Mesendoderm (in vitro differentiated cells): ENCODE results near the gene FLT1.

Experiments
- DNase-seq: peaks from one replicate; pipeline ENCODE4 v3.0.0; 2013
- H2AK5ac ChIP-seq: 2 replicates; pipeline ENCODE4 v1.6.1; 2013; ENCODE audit warnings: low read length, inconsistent platforms
- H2BK120ac ChIP-seq: 2 replicates; pipeline ENCODE4 v1.6.1; 2013; ENCODE audit warnings: low read depth, mild to moderate bottlenecking, low read length, moderate library complexity, mixed read lengths
- H2BK15ac ChIP-seq: replicated peaks from 2 replicates; pipeline ENCODE4 v1.6.1; 2013; ENCODE audit warnings: low read depth, mild to moderate bottlenecking, moderate library complexity
- H2BK5ac ChIP-seq: 2 replicates; pipeline ENCODE4 v1.6.1; 2013; ENCODE audit warnings: low read length, inconsistent platforms
- H3K18ac ChIP-seq: 2 replicates; pipeline ENCODE4 v1.6.1; 2013; ENCODE audit warnings: mild to moderate bottlenecking, low read length, mixed read lengths
- H3K23ac ChIP-seq: one replicate; pipeline ENCODE4 v1.6.1; 2013; ENCODE audit warnings: low read length
- H3K27ac ChIP-seq: 2 replicates; pipeline ENCODE4 v1.5.1; 2013; ENCODE audit warnings: low read depth, mild to moderate bottlenecking, inconsistent platforms, low read length, moderate library complexity
- H3K27me3 ChIP-seq: 2 replicates; pipeline ENCODE4 v1.6.1; 2013; ENCODE audit warnings: low read length, control low read depth, mild to moderate bottlenecking, inconsistent platforms; ENCODE audit not compliant: insufficient read depth, poor library complexity
- H3K36me3 ChIP-seq: 2 replicates; pipeline ENCODE4 v1.6.1; 2013; ENCODE audit warnings: low read length, inconsistent platforms; ENCODE audit not compliant: control insufficient read depth, insufficient read depth
- H3K4ac ChIP-seq: one replicate; pipeline ENCODE4 v1.6.1; 2013; ENCODE audit warnings: low read depth, mild to moderate bottlenecking, low read length, moderate library complexity
- H3K4me1 ChIP-seq: 2 replicates; pipeline ENCODE4 v1.6.1; 2013; ENCODE audit warnings: low read depth, low read length, inconsistent platforms; ENCODE audit not compliant: control insufficient read depth
- H3K4me2 ChIP-seq: 2 replicates; pipeline ENCODE4 v1.6.1; 2013; ENCODE audit warnings: low read length
- H3K4me3 ChIP-seq: 2 replicates; pipeline ENCODE4 v1.5.1; 2013; ENCODE audit warnings: mild to moderate bottlenecking, low read length
- H3K56ac ChIP-seq: one replicate; pipeline ENCODE4 v1.6.1; 2013; ENCODE audit warnings: low read length
- H3K79me1 ChIP-seq: 2 replicates; pipeline ENCODE4 v1.6.1; 2013; ENCODE audit warnings: low read length, inconsistent platforms
- H3K79me2 ChIP-seq: 2 replicates; pipeline ENCODE4 v1.6.1; 2013; ENCODE audit warnings: mild to moderate bottlenecking, low read length; ENCODE audit not compliant: control insufficient read depth, insufficient read depth
- H3K9ac ChIP-seq: 2 replicates; pipeline ENCODE4 v1.6.1; 2013; ENCODE audit warnings: low read length, inconsistent platforms
- H4K5ac ChIP-seq: one replicate; pipeline ENCODE4 v1.6.1; 2013; ENCODE audit warnings: low read length
- H4K8ac ChIP-seq: one replicate; pipeline ENCODE4 v1.6.1; 2013; ENCODE audit warnings: low read depth, mild to moderate bottlenecking, control low read depth, low read length, moderate library complexity
- WGBS: extraction: QIAGEN DNeasy Blood & Tissue Kit; methylation state at CpG from one replicate; pipeline ENCODE4 v1.1.7; 2013; ENCODE audit warnings: low lambda C conversion rate, missing lambda C conversion rate; ENCODE audit not compliant: insufficient coverage; ENCODE audit errors: extremely low coverage; 5-methylcytosine and 5-hydroxymethylcytosine counted together

FLT1 gene

DNA sequence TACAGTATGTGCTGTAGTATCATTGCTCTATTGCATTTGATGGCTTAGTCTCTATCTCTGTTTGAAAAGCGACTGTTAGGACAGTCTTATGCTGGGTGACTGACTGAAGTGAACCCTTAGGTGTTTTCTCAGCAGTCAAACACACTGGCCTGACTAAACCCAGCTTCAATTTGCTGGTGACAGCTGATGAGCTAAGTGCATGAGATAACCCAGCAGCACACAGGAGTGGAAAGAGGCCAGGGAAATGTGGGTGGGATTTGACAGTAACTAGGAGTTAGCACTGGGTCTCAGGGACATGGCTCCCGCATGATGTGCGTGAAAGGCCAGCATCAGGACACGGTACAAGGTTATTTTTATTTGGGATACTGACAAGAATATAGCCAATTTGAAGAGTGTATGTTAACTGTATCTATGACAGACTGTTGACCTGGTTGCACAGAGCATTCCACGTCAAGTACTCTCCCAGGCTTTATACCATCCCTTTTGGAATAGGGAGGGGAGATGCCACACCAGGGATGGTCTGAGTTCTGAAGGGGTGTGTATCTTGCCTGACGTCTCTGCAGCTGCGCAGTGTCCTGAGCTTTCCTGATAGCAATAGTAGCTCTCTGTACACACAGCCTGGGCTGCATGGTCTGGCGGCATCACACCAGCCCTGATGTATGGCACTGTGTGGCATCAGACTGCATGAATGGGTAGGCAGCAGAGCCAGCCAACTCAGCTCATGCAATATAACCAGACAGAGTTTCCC, 144.8 kb downstream of the FLT1 start:
- Histone ChIP-seq H3K27me3 (no peaks in the 10 kb centered on the region), H2AK5ac (no peak overlapping the region), H2BK15ac (no peak overlapping the region), H3K79me2 (no peaks in the 10 kb centered on the region), H3K4me2 (no peak overlapping the region), H2BK5ac (no peak overlapping the region), H3K9ac (no peak overlapping the region), H4K8ac (no peak overlapping the region), H2BK120ac (no peak overlapping the region), H3K4me3 (no peak overlapping the region), H3K18ac (no peak overlapping the region), H3K4me1 (peaks cover 5% of the 10 kb centered on the region), H4K5ac (no peak overlapping the region), H3K27ac (no peak overlapping the region), H3K4ac (no peak overlapping the region), H3K56ac (no peak overlapping the region), H3K36me3 (no peaks in the 10 kb centered on the region), H3K79me1 (no peaks in the 10 kb centered on the region), H3K23ac (no peak overlapping the region)
- WGBS = no CpG with 5 or more reads among the region's 8 CpGs
- peak; percentile 43 for DNase-seq

DNA sequence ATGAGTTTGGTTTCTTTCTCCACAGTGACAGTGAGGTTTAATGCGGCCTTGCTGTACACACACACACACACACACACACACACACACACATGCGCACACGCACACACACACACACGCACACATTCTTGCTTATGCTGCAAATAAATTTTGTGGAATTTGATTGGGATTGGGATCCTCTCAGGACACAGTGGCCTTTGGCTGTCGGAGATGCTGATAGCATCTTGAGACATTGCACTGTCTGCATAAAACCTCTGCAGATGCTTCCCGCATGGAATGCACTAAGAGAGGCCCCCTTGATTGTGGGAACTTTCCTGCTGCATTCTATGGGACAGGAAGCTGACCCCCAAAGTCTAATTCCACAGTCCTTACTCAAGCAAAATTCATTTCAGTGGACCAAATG, 145.6 kb downstream of the FLT1 start:
- no peaks in the 10 kb centered on the region for H3K27me3 ChIP-seq
- H3K9ac ChIP-seq = no peak overlapping the region
- H2BK5ac ChIP-seq = no peak overlapping the region
- peaks cover 5% of the 10 kb centered on the region for H3K4me1 ChIP-seq
- no peak overlapping the region for H3K4me3 ChIP-seq
- peak; percentile 55 for DNase-seq
- H2AK5ac ChIP-seq = no peak overlapping the region
- no peak overlapping the region for H2BK15ac ChIP-seq
- no peak overlapping the region for H4K5ac ChIP-seq
- H3K79me1 ChIP-seq = no peaks in the 10 kb centered on the region
- H3K23ac ChIP-seq = no peak overlapping the region
- H3K18ac ChIP-seq = no peak overlapping the region
- peak overlapping the region; percentile 29 for H3K56ac ChIP-seq
- no peak overlapping the region for H3K27ac ChIP-seq
- no peaks in the 10 kb centered on the region for H3K79me2 ChIP-seq
- H3K4ac ChIP-seq = no peak overlapping the region
- no peak overlapping the region for H3K4me2 ChIP-seq
- no CpG with 5 or more reads among the region's 6 CpGs for WGBS
- no peak overlapping the region for H2BK120ac ChIP-seq
- H3K36me3 ChIP-seq = no peaks in the 10 kb centered on the region
- H4K8ac ChIP-seq = no peak overlapping the region

DNA sequence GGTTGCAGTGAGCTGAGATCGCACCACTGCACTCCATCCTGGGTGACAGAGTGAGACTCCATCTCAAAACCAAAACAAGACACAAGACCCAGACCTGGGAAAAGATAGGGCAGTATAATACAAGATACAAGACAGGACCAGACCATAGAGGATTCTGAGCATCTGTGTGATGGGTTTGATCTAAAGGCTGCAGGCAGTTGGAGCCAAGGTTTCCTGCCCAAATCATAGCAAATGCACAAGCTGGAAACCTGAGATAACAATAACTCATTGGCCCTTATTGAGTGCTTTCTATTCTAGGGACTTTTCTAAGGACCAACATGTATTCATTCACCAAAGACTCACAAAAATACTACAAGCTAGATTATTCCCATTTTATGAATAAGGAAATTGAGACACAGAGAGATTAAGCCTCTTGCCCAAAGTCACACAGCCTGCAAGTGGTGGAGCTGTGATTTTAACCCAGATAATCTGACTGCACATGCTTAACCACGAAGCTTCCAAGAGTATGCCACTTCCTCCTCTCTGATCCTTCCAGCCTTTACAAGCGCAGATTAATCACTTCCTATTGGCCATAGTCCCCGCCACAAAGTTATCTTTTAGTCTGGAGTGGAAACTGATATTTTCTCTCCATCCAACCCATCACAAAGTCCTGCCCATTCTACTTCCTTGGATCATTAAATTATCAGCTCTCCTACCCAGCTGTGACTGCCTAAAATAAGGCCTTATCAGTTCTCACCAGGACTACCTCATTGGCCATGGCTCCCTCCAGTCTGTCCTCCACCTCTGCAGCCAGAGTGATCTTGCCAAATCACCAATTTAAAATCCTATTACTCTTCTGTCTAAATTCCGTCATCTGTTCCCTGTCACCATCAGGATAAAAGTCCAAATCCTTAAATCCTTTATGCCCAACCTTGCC, 147.2 kb downstream of the FLT1 start:
- Histone ChIP-seq H3K4me1 (peaks cover 5% of the 10 kb centered on the region), H4K8ac (no peak overlapping the region), H2BK15ac (no peak overlapping the region), H3K27ac (no peak overlapping the region), H3K27me3 (no peaks in the 10 kb centered on the region), H2BK5ac (peak overlapping the region; percentile 78), H3K4me3 (no peak overlapping the region), H3K9ac (no peak overlapping the region), H3K4me2 (no peak overlapping the region), H3K36me3 (no peaks in the 10 kb centered on the region), H2AK5ac (peak overlapping the region; percentile 52), H2BK120ac (no peak overlapping the region), H3K18ac (no peak overlapping the region), H3K79me1 (no peaks in the 10 kb centered on the region), H4K5ac (no peak overlapping the region), H3K79me2 (no peaks in the 10 kb centered on the region), H3K56ac (peak overlapping the region; percentile 58), H3K4ac (no peak overlapping the region), H3K23ac (no peak overlapping the region)
- WGBS = no CpG with 5 or more reads among the region's 5 CpGs
- peak; percentile 69 for DNase-seq

DNA sequence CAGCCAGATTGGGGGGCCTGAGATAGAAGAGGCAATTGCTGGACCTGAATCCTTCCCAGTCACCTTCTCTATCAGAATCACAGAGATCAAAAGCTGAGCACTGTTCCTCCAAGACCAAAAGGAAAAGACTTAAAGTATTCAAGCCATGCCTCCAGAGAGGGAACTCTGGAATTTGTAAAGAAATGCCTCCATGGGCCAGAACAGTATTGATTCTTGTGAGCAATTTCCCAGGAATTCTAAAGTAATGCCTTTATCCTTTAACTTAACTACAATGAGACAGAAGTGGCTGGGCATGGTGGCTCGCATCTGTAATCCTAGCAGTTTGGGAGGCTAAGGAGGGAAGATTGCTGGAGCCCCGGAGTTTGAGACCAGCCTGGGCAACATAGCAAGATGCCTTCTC, 148.8 kb downstream of the FLT1 start:
- Histone ChIP-seq H3K27me3 (no peaks in the 10 kb centered on the region), H3K79me1 (no peaks in the 10 kb centered on the region), H3K4me2 (no peak overlapping the region), H4K8ac (no peak overlapping the region), H3K9ac (no peak overlapping the region), H3K56ac (no peak overlapping the region), H2AK5ac (no peak overlapping the region), H3K79me2 (no peaks in the 10 kb centered on the region), H4K5ac (no peak overlapping the region), H3K18ac (no peak overlapping the region), H2BK15ac (no peak overlapping the region), H2BK120ac (no peak overlapping the region), H3K36me3 (no peaks in the 10 kb centered on the region), H3K4me1 (peaks cover 5% of the 10 kb centered on the region), H3K23ac (no peak overlapping the region), H3K4me3 (no peak overlapping the region), H2BK5ac (no peak overlapping the region), H3K27ac (no peak overlapping the region), H3K4ac (peak overlapping the region; percentile 71)
- no CpG with 5 or more reads among the region's 2 CpGs for WGBS
- DNase-seq = peak; percentile 63

DNA sequence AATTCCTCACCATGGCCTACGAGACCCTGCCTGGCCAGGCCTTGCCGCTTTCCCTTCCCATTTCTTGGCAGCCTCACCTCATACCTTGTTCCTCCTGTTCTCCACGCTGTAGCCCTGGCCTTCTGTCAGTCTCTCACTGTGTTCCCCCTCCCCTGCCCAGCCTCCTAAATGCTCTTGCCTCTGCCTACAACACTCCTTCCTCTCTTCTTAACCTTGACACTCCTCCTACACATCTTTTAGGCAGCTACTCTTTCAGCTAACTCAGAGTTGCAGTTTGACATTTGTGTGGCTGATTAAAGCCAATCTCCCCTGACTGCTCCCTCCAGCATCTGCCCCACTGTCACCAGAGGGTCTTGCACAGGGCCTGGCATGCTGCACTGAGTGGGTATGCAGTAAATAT, 150.8 kb downstream of the FLT1 start:
- Histone ChIP-seq H2BK5ac (peak overlapping the region; percentile 42), H4K5ac (no peak overlapping the region), H3K79me2 (no peaks in the 10 kb centered on the region), H3K79me1 (no peaks in the 10 kb centered on the region), H3K18ac (no peak overlapping the region), H3K36me3 (no peaks in the 10 kb centered on the region), H3K23ac (peak overlapping the region; percentile 11), H3K27ac (no peak overlapping the region), H3K4me1 (peaks cover 11% of the 10 kb centered on the region), H3K4me2 (no peak overlapping the region), H2BK120ac (no peak overlapping the region), H3K4me3 (no peak overlapping the region), H2AK5ac (peak overlapping the region; percentile 67), H3K4ac (no peak overlapping the region), H3K9ac (no peak overlapping the region), H3K56ac (no peak overlapping the region), H2BK15ac (no peak overlapping the region), H4K8ac (no peak overlapping the region), H3K27me3 (no peaks in the 10 kb centered on the region)
- WGBS = no CpG with 5 or more reads among the region's 3 CpGs
- DNase-seq = no peak
